Mucosa of descending colon (tissue), 3 donors: Measurements from ENCODE around the gene CCDC50. TPM values are rescaled to one million over a fixed set of nuclear protein-coding genes. Genes with fewer than 3 reads are reported as not detected.
A peak's percentile ranks its signal among the peaks of the same experiment; 100 is the strongest.

Experiments
- ATAC-seq: fragments of 200-7000 bp; cut with Tn5 transposase; one replicate; pipeline ENCODE4 v1.9.1; 2020; ENCODE audit warnings: mild to moderate bottlenecking, moderate library complexity
- DNase-seq, 3 donors: peaks; one replicate each; pipeline ENCODE4 v3.0.0-alpha.2; 2020
- H3K36me3 ChIP-seq: fragments of 200-600 bp; one replicate; pipeline ENCODE4 v1.8.0; 2021; ENCODE audit warnings: low read depth, mild to moderate bottlenecking
- H3K4me1 ChIP-seq: fragments of 200-600 bp; one replicate; pipeline ENCODE4 v1.8.0; 2021; ENCODE audit warnings: low read depth, mild to moderate bottlenecking
- H3K4me3 ChIP-seq: fragments of 200-600 bp; one replicate; pipeline ENCODE4 v1.8.0; 2021; ENCODE audit warnings: mild to moderate bottlenecking
- H3K9me3 ChIP-seq: fragments of 200-600 bp; one replicate; pipeline ENCODE4 v1.8.0; 2021; ENCODE audit warnings: mild to moderate bottlenecking
- CTCF ChIP-seq: fragments of 200-600 bp; IDR thresholded peaks from one replicate; pipeline ENCODE4 v1.8.0; 2022; ENCODE audit warnings: antibody characterized with exemption, mild to moderate bottlenecking
- intact Hi-C, 2 donors: fragments of 100-400 bp; cut with DNase I in 1 of 2; cut with micrococcal nuclease in 1 of 2; formaldehyde crosslinking; loops; one replicate each; pipeline versions ENCODE4 v1.11.0 to v1.11.1; 2022; cut with DNase I, micrococcal nuclease
- long read RNA-seq, 2 donors: library from polyadenylated mRNA; unstranded; transcript quantifications; one replicate each; pipeline ENCODE4 v2.0.0, GENCODE V29; 2019 to 2021
- total RNA-seq, 3 donors: library from RNA; stranded (reverse); fragmentation: NEBNext Ultra II Directional in 2 of 3; extraction: Animal tissue kit (Norgen Biotek cat#: 25700) in 2 of 3; gene quantifications; one replicate each; pipeline versions ENCODE4 v1.2.1 to v1.2.4, GENCODE V29; 2021 to 2023
- donor health status: DM: no; HTN: no; CAD: no; lungs with moderate emphysema.
- donor health status: DM: no; HTN: no; CAD: no.
- donor health status: DM: no; HTN: yes; CAD: no.

The CCDC50 gene
- total RNA-seq: 10 to 100 TPM; 41.8 to 89.8 (median 60.2) TPM
- long read RNA-seq, donor 1, full-length matches to known transcripts: 61 of 66 reads
- long read RNA-seq, donor 1, partial matches to known transcripts: 1 of 66 reads
- long read RNA-seq, donor 1, other reads (novel, unspliced or antisense): 4 of 66 reads
- long read RNA-seq, donor 2, full-length matches to known transcripts: 13 of 24 reads
- long read RNA-seq, donor 2, partial matches to known transcripts: 10 of 24 reads
- long read RNA-seq, donor 2, other reads (novel, unspliced or antisense): 1 of 24 reads

- intact Hi-C loops: no loop called here
- no peaks in the 10 kb centered on the region for H3K36me3 ChIP-seq
- H3K4me1 ChIP-seq: peaks cover 13% of the 10 kb centered on the region
- ATAC-seq: peak; percentile 94
- H3K9me3 ChIP-seq: no peaks in the 10 kb centered on the region
- no peak for TF ChIP-seq CTCF
- H3K4me3 ChIP-seq: peak within 1 kb of the TSS; percentile 71
- DNase-seq: peak; percentile 92 to 93 (median 93)
Observed at GRCh38 chr3:191328962-191329653, at the start of gene CCDC50. TSS of gene CCDC50 (plus strand) at chr3:191329394. CDS start at chr3:191329675, 281 bp downstream.

- Histone ChIP-seq H3K4me1 (no peaks in the 10 kb centered on the region), H3K4me3 (no peak overlapping the region), H3K9me3 (no peaks in the 10 kb centered on the region), H3K36me3 (no peaks in the 10 kb centered on the region)
- TF ChIP-seq CTCF: no peak
- intact Hi-C loops: no loop called here
- DNase-seq (no peak), ATAC-seq (no peak)
Observed at GRCh38 chr3:191280111-191280510, 49.1 kb upstream of the CCDC50 start.

GRCh38 chr3:191280882-191281281 is 48.3 kb upstream of the CCDC50 start:
- ATAC-seq: no peak
- DNase-seq: no peak
- TF ChIP-seq CTCF: no peak

GRCh38 chr3:191282251-191283185 is 46.7 kb upstream of the CCDC50 start:
- H3K4me1 ChIP-seq: no peaks in the 10 kb centered on the region
- no peaks in the 10 kb centered on the region for H3K36me3 ChIP-seq
- no peaks in the 10 kb centered on the region for H3K9me3 ChIP-seq
- intact Hi-C loops: no loop called here
- DNase-seq (no peak), ATAC-seq (no peak)
- H3K4me3 ChIP-seq: no peak overlapping the region
- TF ChIP-seq CTCF: no peak

More at GRCh38 chr3:191280882-191281281, 48.3 kb upstream of the CCDC50 start:
- intact Hi-C loops: no loop called here
- no peak overlapping the region for H3K4me3 ChIP-seq
- no peaks in the 10 kb centered on the region for H3K9me3 ChIP-seq
- no peaks in the 10 kb centered on the region for H3K36me3 ChIP-seq
- H3K4me1 ChIP-seq: no peaks in the 10 kb centered on the region

GRCh38 chr3:191283400-191283799 is 45.8 kb upstream of the CCDC50 start:
- Histone ChIP-seq H3K4me1 (no peaks in the 10 kb centered on the region), H3K9me3 (no peaks in the 10 kb centered on the region), H3K36me3 (no peaks in the 10 kb centered on the region), H3K4me3 (no peak overlapping the region)
- intact Hi-C loops: no loop called here
- ATAC-seq: no peak
- no peak for TF ChIP-seq CTCF
- DNase-seq: no peak
